OCI-LY7 (cell line): ENCODE measurements around the gene CDR2L.

ENCODE experiments used
- CTCF ChIP-seq: fragments of 200-600 bp; sonication (generic); conservative IDR thresholded peaks from 2 replicates; pipeline ENCODE4 v1.5.1; 2014; ENCODE audit warnings: mild to moderate bottlenecking, antibody characterized with exemption, low read length, moderate library complexity, mixed read lengths
- EZH2phosphoT487 ChIP-seq: fragments of 200-600 bp; sonication (generic); IDR thresholded peaks from 2 replicates; pipeline ENCODE4 v1.6.1; 2018; ENCODE audit warnings: low read depth, borderline replicate concordance, mild to moderate bottlenecking, mixed run types, antibody characterized with exemption, low read length, moderate library complexity, mixed read lengths

- TF ChIP-seq CTCF = no peak
- no peak for TF ChIP-seq EZH2phosphoT487
Observed at GRCh38 chr17:75012096-75012345, 24.6 kb downstream of the CDR2L start.
